Astrocyte (in vitro differentiated cells and primary cell): ENCODE results near the gene DPPA2. TPM values are rescaled to one million over a fixed set of nuclear protein-coding genes. Genes with fewer than 3 reads are reported as not detected.

Experiments
- DNase-seq: peaks from one replicate; pipeline ENCODE4 v3.0.0-alpha.2; 2010; ENCODE audit warnings: low read depth
- FAIRE-seq: peaks from 2 replicates; lab custom pipeline; 2011; peaks lifted over from hg19 to GRCh38; lab: Jason Lieb, UNC
- H2AFZ ChIP-seq: 2 replicates; pipeline ENCODE4 v1.6.0; 2012; ENCODE audit warnings: low read depth, low read length, inconsistent platforms
- H3K27ac ChIP-seq: 2 replicates; pipeline ENCODE4 v1.5.1; 2011; ENCODE audit warnings: low read depth, low read length, inconsistent platforms
- H3K27me3 ChIP-seq: 2 replicates; pipeline ENCODE4 v1.6.0; 2011; ENCODE audit warnings: low read length, inconsistent platforms; ENCODE audit not compliant: insufficient read depth
- H3K36me3 ChIP-seq: 2 replicates; pipeline ENCODE4 v1.5.1; 2011; ENCODE audit warnings: low read length, inconsistent platforms; ENCODE audit not compliant: insufficient read depth
- H3K4me1 ChIP-seq: 2 replicates; pipeline ENCODE4 v1.5.1; 2011; ENCODE audit warnings: low read length, inconsistent platforms; ENCODE audit not compliant: insufficient read depth
- H3K4me2 ChIP-seq: 2 replicates; pipeline ENCODE4 v1.6.0; 2012; ENCODE audit warnings: low read length, inconsistent platforms
- H3K4me3 ChIP-seq: 2 replicates; pipeline ENCODE4 v1.5.1; 2011; ENCODE audit warnings: low read depth, mild to moderate bottlenecking, low read length, inconsistent platforms; ENCODE audit not compliant: insufficient read depth
- H3K79me2 ChIP-seq: 2 replicates; pipeline ENCODE4 v1.6.0; 2012; ENCODE audit warnings: mild to moderate bottlenecking, low read length, inconsistent platforms; ENCODE audit not compliant: insufficient read depth
- H3K9ac ChIP-seq: 2 replicates; pipeline ENCODE4 v1.6.0; 2012; ENCODE audit warnings: mild to moderate bottlenecking, low read length, inconsistent platforms
- H3K9me3 ChIP-seq: 2 replicates; pipeline ENCODE4 v1.5.1; 2012; ENCODE audit warnings: low read depth, mild to moderate bottlenecking, low read length, inconsistent platforms; ENCODE audit not compliant: insufficient read depth
- H4K20me1 ChIP-seq: 2 replicates; pipeline ENCODE4 v1.6.0; 2012; ENCODE audit warnings: low read length, inconsistent platforms; ENCODE audit not compliant: insufficient read depth
- H3K27ac Mint-ChIP-seq: one replicate; pipeline ENCODE4 v1.8.0; 2021; ENCODE audit warnings: mild to moderate bottlenecking, mixed read lengths; ENCODE audit not compliant: unreplicated experiment
- H3K27me3 Mint-ChIP-seq: one replicate; pipeline ENCODE4 v1.8.0; 2021; ENCODE audit warnings: low read depth, mixed read lengths; ENCODE audit not compliant: unreplicated experiment
- H3K36me3 Mint-ChIP-seq: one replicate; pipeline ENCODE4 v1.8.0; 2021; ENCODE audit warnings: low read depth, mixed read lengths; ENCODE audit not compliant: unreplicated experiment
- H3K4me1 Mint-ChIP-seq: one replicate; pipeline ENCODE4 v1.8.0; 2021; ENCODE audit warnings: low read depth, mixed read lengths; ENCODE audit not compliant: unreplicated experiment
- H3K4me3 Mint-ChIP-seq: one replicate; pipeline ENCODE4 v1.8.0; 2021; ENCODE audit warnings: mild to moderate bottlenecking, moderate library complexity, mixed read lengths; ENCODE audit not compliant: unreplicated experiment
- H3K9me3 Mint-ChIP-seq: one replicate; pipeline ENCODE4 v1.8.0; 2021; ENCODE audit warnings: mild to moderate bottlenecking, mixed read lengths; ENCODE audit not compliant: unreplicated experiment
- CTCF ChIP-seq: IDR thresholded peaks from 2 replicates; pipeline ENCODE4 v1.5.1; 2011; ENCODE audit warnings: low read depth, mild to moderate bottlenecking, inconsistent platforms, low read length, moderate library complexity; ENCODE audit not compliant: insufficient read depth
- EZH2 ChIP-seq: IDR thresholded peaks from 2 replicates; pipeline ENCODE4 v1.6.1; 2012; ENCODE audit warnings: mild to moderate bottlenecking, low read length, inconsistent platforms; ENCODE audit not compliant: insufficient read depth
- total RNA-seq: library from RNA; stranded (reverse); gene quantifications from 2 replicates; pipeline ENCODE4 v1.2.1, GENCODE V29; 2021

The DPPA2 gene
- total RNA-seq, 1 donor from 2014 or later: 0.89 TPM

- Histone ChIP-seq H3K27ac (no peak overlapping the region), H3K4me1 (no peaks in the 10 kb centered on the region), H3K4me2 (no peak overlapping the region), H3K9me3 (no peaks in the 10 kb centered on the region), H3K4me3 (no peak overlapping the region), H3K9ac (no peak overlapping the region), H3K79me2 (no peaks in the 10 kb centered on the region), H3K36me3 (no peaks in the 10 kb centered on the region), H3K27me3 (no peaks in the 10 kb centered on the region), H2AFZ (no peak overlapping the region), H4K20me1 (no peaks in the 10 kb centered on the region)
- DNase-seq (peak; percentile 68), FAIRE-seq (no peak)
- Mint-ChIP-seq H3K9me3 (no peaks in the 10 kb centered on the region), H3K27me3 (no peaks in the 10 kb centered on the region), H3K27ac (no peak overlapping the region), H3K36me3 (no peaks in the 10 kb centered on the region), H3K4me3 (no peak overlapping the region), H3K4me1 (no peaks in the 10 kb centered on the region)
- TF ChIP-seq CTCF: no peak
Observed at GRCh38 chr3:109278546-109278945, 37.8 kb downstream of the DPPA2 start.

- Histone ChIP-seq H3K27ac (no peak overlapping the region), H3K36me3 (no peaks in the 10 kb centered on the region), H3K27me3 (no peaks in the 10 kb centered on the region), H3K4me1 (no peaks in the 10 kb centered on the region), H3K4me3 (no peak overlapping the region), H4K20me1 (no peaks in the 10 kb centered on the region), H3K4me2 (no peak overlapping the region), H3K79me2 (no peaks in the 10 kb centered on the region), H2AFZ (no peak overlapping the region), H3K9ac (no peak overlapping the region), H3K9me3 (no peaks in the 10 kb centered on the region)
- Mint-ChIP-seq H3K9me3 (no peaks in the 10 kb centered on the region), H3K4me1 (no peaks in the 10 kb centered on the region), H3K27me3 (no peaks in the 10 kb centered on the region), H3K4me3 (no peak overlapping the region), H3K36me3 (no peaks in the 10 kb centered on the region), H3K27ac (no peak overlapping the region)
- TF ChIP-seq CTCF: no peak
- no peak for TF ChIP-seq EZH2
- no peak for FAIRE-seq
- peak; percentile 58 for DNase-seq
Observed at GRCh38 chr3:109278141-109278540, 38.2 kb downstream of the DPPA2 start.

- H3K4me1 ChIP-seq: no peaks in the 10 kb centered on the region
- Mint-ChIP-seq H3K36me3 (no peaks in the 10 kb centered on the region), H3K27me3 (no peaks in the 10 kb centered on the region), H3K9me3 (no peaks in the 10 kb centered on the region), H3K27ac (no peak overlapping the region), H3K4me3 (no peak overlapping the region), H3K4me1 (no peaks in the 10 kb centered on the region)
- H3K9ac ChIP-seq: no peak overlapping the region
- no peak overlapping the region for H3K4me2 ChIP-seq
- DNase-seq: peak; percentile 18
- H3K27ac ChIP-seq: no peak overlapping the region
- H4K20me1 ChIP-seq: no peaks in the 10 kb centered on the region
- no peak overlapping the region for H3K4me3 ChIP-seq
- no peak for FAIRE-seq
- TF ChIP-seq CTCF (peak; percentile 77), EZH2 (no peak)
- H3K27me3 ChIP-seq: no peaks in the 10 kb centered on the region
- no peaks in the 10 kb centered on the region for H3K36me3 ChIP-seq
- peak overlapping the region; percentile 45 for H2AFZ ChIP-seq
- H3K9me3 ChIP-seq: no peaks in the 10 kb centered on the region
- no peaks in the 10 kb centered on the region for H3K79me2 ChIP-seq
Observed at GRCh38 chr3:109275702-109276293, 40.5 kb downstream of the DPPA2 start.
